HFFc6 (cell line): Measurements from ENCODE around the gene FOXP1. TPM values are rescaled to one million over a fixed set of nuclear protein-coding genes. Genes with fewer than 3 reads are reported as not detected.
A peak's percentile ranks its signal among the peaks of the same experiment; 100 is the strongest.

Experiments
- DNase-seq: peaks from one replicate; pipeline ENCODE4 v3.0.0-alpha.2; 2018
- H3K27ac Mint-ChIP-seq: 2 replicates; pipeline ENCODE4 v1.8.0; 2020; ENCODE audit warnings: mild to moderate bottlenecking, mixed read lengths
- H3K27me3 Mint-ChIP-seq: 2 replicates; pipeline ENCODE4 v1.8.0; 2021; ENCODE audit warnings: mild to moderate bottlenecking, moderate library complexity, mixed read lengths; ENCODE audit not compliant: insufficient read depth
- H3K36me3 Mint-ChIP-seq: 2 replicates; pipeline ENCODE4 v1.8.0; 2021; ENCODE audit warnings: low read depth, mixed read lengths
- H3K4me1 Mint-ChIP-seq: 2 replicates; pipeline ENCODE4 v1.8.0; 2020; ENCODE audit warnings: low read depth, mixed read lengths
- H3K4me3 Mint-ChIP-seq: 2 replicates; pipeline ENCODE4 v1.8.0; 2020; ENCODE audit warnings: mild to moderate bottlenecking, moderate library complexity, mixed read lengths
- H3K9me3 Mint-ChIP-seq: 2 replicates; pipeline ENCODE4 v1.8.0; 2020; ENCODE audit warnings: mild to moderate bottlenecking, mixed read lengths
- total RNA-seq, 6 experiments: library from RNA; stranded (reverse); fragmentation: NEBNext Ultra II Directional; extraction: Animal tissue kit (Norgen Biotek cat#: 25700); gene quantifications; 2 replicates in 1 of 6; 3 replicates in 5 of 6; pipeline ENCODE4 v1.2.3, GENCODE V29; 2021
- TF ChIP-seq, protein P1 (sequence below): fragments of 200-600 bp; sonication (generic); IDR thresholded peaks from 2 replicates; pipeline ENCODE4 v1.5.0; 2021; ENCODE audit warnings: antibody characterized with exemption, mild to moderate bottlenecking

FOXP1 gene
- total RNA-seq, 6 experiments from 2014 or later: 32.2 to 59.3 (median 52.0) TPM

DNA sequence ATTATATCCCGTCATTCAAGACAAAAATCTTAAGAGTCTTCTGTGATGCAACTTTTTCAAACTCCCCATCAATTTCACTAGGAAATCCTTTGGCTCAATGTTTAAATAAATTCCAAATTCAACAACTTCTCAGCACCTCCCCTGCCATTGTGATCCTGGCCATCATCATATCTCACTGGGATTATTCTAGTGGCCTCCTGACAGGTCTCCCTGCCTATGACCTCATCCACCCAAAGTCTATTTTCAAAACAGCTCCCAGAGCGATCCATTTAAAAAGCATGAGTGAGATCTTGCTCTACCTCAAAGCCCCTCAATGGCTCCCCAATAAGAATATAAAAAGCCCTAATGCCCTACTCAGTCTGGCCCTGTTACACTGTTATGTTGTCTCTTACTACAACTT is 293.2 kb downstream of the FOXP1 start:
- Mint-ChIP-seq H3K9me3 (no peaks in the 10 kb centered on the region), H3K4me3 (no peak overlapping the region), H3K36me3 (no peaks in the 10 kb centered on the region), H3K27ac (no peak overlapping the region), H3K4me1 (peaks cover 40% of the 10 kb centered on the region), H3K27me3 (no peaks in the 10 kb centered on the region)
- DNase-seq: no peak
- TF ChIP-seq, protein P1, sequence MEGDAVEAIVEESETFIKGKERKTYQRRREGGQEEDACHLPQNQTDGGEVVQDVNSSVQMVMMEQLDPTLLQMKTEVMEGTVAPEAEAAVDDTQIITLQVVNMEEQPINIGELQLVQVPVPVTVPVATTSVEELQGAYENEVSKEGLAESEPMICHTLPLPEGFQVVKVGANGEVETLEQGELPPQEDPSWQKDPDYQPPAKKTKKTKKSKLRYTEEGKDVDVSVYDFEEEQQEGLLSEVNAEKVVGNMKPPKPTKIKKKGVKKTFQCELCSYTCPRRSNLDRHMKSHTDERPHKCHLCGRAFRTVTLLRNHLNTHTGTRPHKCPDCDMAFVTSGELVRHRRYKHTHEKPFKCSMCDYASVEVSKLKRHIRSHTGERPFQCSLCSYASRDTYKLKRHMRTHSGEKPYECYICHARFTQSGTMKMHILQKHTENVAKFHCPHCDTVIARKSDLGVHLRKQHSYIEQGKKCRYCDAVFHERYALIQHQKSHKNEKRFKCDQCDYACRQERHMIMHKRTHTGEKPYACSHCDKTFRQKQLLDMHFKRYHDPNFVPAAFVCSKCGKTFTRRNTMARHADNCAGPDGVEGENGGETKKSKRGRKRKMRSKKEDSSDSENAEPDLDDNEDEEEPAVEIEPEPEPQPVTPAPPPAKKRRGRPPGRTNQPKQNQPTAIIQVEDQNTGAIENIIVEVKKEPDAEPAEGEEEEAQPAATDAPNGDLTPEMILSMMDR: no peak

DNA sequence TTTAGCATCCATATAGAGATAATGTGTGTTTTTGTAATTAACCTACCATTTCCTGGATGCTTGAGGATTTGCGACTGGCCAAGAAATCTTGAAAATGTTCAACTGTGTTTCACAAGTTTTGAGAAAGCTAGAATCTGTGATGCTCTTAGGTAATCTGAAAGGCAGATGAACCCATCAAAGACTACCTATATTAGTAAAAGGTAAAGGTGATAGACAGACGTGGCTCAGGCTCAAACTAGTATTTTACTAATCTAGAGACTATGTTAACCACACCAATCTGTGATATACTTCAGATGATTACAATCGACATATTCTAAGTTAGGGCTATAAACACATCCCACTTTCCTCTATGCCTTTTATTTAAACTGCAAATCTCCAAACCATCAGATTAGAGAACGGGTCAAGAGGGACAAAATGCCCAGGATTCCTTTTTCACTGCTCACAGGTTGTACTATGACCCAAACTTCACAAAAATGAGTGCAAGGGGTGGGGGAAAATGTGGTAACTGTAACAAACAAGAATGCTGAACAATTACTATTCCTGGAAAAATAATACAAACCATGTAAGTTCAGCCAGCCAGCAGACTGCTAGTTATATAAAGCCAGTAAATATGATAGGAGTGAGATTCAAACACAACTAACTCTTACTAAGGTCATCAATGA is 295.1 kb downstream of the FOXP1 start:
- Mint-ChIP-seq H3K4me1 (peaks cover 35% of the 10 kb centered on the region), H3K9me3 (no peaks in the 10 kb centered on the region), H3K27ac (no peak overlapping the region), H3K36me3 (no peaks in the 10 kb centered on the region), H3K4me3 (no peak overlapping the region), H3K27me3 (no peaks in the 10 kb centered on the region)
- TF ChIP-seq, protein P1: no peak
- peak; percentile 41 for DNase-seq

DNA sequence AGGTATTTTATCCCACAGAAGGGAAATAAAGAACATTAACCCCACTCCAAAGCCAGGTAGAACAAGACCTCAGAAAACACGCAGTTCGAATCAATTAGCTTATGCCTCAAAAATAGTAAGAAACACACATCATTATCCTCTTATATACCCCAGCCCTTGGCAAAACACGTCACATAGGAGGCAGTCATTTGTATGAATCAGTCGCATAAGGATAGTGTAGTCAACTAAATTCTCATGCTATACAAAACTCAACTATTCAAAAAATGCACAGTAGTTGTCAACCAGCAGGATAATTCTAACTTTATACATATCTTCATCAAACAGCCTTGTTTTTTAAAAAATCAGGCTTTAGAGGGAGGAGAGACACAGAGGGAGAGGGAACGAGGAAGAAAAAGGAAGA is 298.4 kb downstream of the FOXP1 start:
- TF ChIP-seq, protein P1: no peak
- Mint-ChIP-seq H3K4me1 (peaks cover 35% of the 10 kb centered on the region), H3K9me3 (no peaks in the 10 kb centered on the region), H3K27ac (no peak overlapping the region), H3K36me3 (no peaks in the 10 kb centered on the region), H3K4me3 (no peak overlapping the region), H3K27me3 (no peaks in the 10 kb centered on the region)
- no peak for DNase-seq

DNA sequence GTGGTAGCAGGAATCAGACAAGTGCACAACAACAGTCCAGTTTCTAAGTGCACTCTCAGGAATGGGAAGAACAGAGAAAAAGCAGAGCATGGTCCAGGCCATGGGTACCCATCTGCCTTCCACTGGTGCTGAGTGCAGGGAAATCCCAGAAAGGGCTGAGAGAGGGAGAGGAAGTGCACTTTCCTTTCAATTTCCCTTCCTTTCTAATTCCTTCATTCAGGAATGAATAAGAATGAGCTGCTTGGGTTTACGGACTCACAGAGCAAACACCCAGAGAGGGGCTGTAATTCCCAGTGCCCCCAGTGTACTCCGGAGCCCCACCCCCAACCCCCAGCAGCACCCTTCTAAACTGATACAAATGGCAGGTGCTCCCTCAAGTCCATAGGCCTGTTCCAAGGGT is 300.6 kb downstream of the FOXP1 start:
- Mint-ChIP-seq H3K4me3 (no peak overlapping the region), H3K36me3 (no peaks in the 10 kb centered on the region; the same call in 1 of the 2 replicates), H3K27me3 (no peaks in the 10 kb centered on the region), H3K4me1 (peaks cover 18% of the 10 kb centered on the region), H3K27ac (no peak overlapping the region), H3K9me3 (no peaks in the 10 kb centered on the region)
- TF ChIP-seq, protein P1: no peak
- no peak for DNase-seq

DNA sequence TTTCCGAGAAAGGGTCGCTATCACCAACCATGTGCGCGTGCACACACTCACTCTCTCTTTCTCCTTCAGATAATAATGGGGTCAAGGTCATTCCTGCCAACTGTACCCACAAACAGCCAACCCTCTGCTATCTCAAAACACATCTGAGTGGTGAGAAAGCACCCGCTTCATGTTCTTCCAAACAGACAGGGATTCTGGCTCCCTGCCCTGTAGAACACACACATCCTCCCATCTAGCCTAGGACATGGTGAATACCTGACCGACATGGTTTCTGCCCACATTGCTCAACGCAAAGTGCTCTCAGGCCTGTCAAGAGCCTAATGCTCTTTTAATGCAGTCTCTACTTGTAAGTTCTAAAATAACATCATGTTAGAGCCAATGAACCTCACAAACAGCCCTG is 302.2 kb downstream of the FOXP1 start:
- H3K9me3 Mint-ChIP-seq: no peaks in the 10 kb centered on the region

More for the DNA sequence above, 302.2 kb downstream of the FOXP1 start:
- no peak overlapping the region for H3K27ac Mint-ChIP-seq
- H3K4me1 Mint-ChIP-seq: peaks cover 17% of the 10 kb centered on the region
- TF ChIP-seq, protein P1: no peak
- H3K27me3 Mint-ChIP-seq: no peaks in the 10 kb centered on the region
- no peak for DNase-seq
- no peaks in the 10 kb centered on the region; the same call in 1 of the 2 replicates for H3K36me3 Mint-ChIP-seq
- no peak overlapping the region for H3K4me3 Mint-ChIP-seq
